Measurements from ENCODE around the gene CCDC137. TPM values are rescaled to one million over a fixed set of nuclear protein-coding genes. Genes with fewer than 3 reads are reported as not detected.

CCDC137 gene
- total and polyA plus RNA-seq, 2 of the 13 experiments (the other 11 are each of a cell fraction or from before 2014, with no cell fraction given): 14.6 to 39.1 TPM

GRCh38 chr17:81712468-81713003 lies 46.0 kb downstream of the CCDC137 start (continued):
- TF ChIP-seq MAZ (IDR thresholded peaks at IDR 0.05; ENCODE audit: borderline replicate concordance, low read depth, low read length) (no peak; the same call in 1 of the 2 replicates), MAZ (CRISPR knock-in tag; IDR thresholded peaks at IDR 0.05; ENCODE audit: low read depth) (peak; percentile 28; the same call in 1 of the 2 replicates), TFAP4 (IDR thresholded peaks at IDR 0.05; ENCODE audit: borderline replicate concordance, low read depth) (no peak), MXD1 (CRISPR knock-in tag; IDR thresholded peaks at IDR 0.05) (0 out of 2 replicates have a peak, but pooled peaks have one; percentile 18), ZNF709 (CRISPR knock-in tag; IDR thresholded peaks at IDR 0.05) (no peak), ZNF713 (CRISPR knock-in tag; IDR thresholded peaks at IDR 0.05) (0 out of 2 replicates have a peak, but pooled peaks have one; percentile 25), ASH2L (IDR thresholded peaks at IDR 0.05; ENCODE audit: insufficient read length, low read depth, low read length) (peak; percentile 57), TBL1XR1 (IDR thresholded peaks at IDR 0.05; ENCODE audit: borderline replicate concordance, low read length, partially characterized antibody) (no peak), LRRFIP1 (CRISPR knock-in tag; conservative IDR thresholded peaks at IDR 0.05) (no peak), CENPX (CRISPR knock-in tag; IDR thresholded peaks at IDR 0.05) (no peak), ZNF235 (CRISPR knock-in tag; IDR thresholded peaks at IDR 0.05; ENCODE audit: borderline replicate concordance) (no peak), ZNF101 (CRISPR knock-in tag; IDR thresholded peaks at IDR 0.05; ENCODE audit: borderline replicate concordance, low read depth) (no peak), ZNF790 (CRISPR knock-in tag; IDR thresholded peaks at IDR 0.05; ENCODE audit: borderline replicate concordance) (no peak), SOX13 (IDR thresholded peaks at IDR 0.05) (no peak), SOX13 (CRISPR knock-in tag; conservative IDR thresholded peaks at IDR 0.05 in 1 of 2, IDR thresholded peaks at IDR 0.05 in 1 of 2) (no peak), ZNF776 (CRISPR knock-in tag; IDR thresholded peaks at IDR 0.05) (no peak), ZNF772 (CRISPR knock-in tag; IDR thresholded peaks at IDR 0.05) (peak; percentile 49; the same call in 1 of the 2 replicates), KLF12 (CRISPR knock-in tag; IDR thresholded peaks at IDR 0.05; ENCODE audit: borderline replicate concordance) (0 out of 2 replicates have a peak, but pooled peaks have one; percentile 29), ZKSCAN8 (CRISPR knock-in tag; IDR thresholded peaks at IDR 0.05; ENCODE audit: borderline replicate concordance) (no peak), REXO4 (CRISPR knock-in tag; IDR thresholded peaks at IDR 0.05; ENCODE audit: borderline replicate concordance) (no peak), ZNF275 (CRISPR knock-in tag; IDR thresholded peaks at IDR 0.05; ENCODE audit: borderline replicate concordance) (no peak), TFDP2 (CRISPR knock-in tag; IDR thresholded peaks at IDR 0.05) (no peak), PHB2 (IDR thresholded peaks at IDR 0.05; ENCODE audit: partially characterized antibody) (no peak)
